DLD1 (cell line): Measurements from ENCODE around the gene SRM.
"Not testable (repeated sequence)": the region's sequence is repeated elsewhere in the genome, so short reads cannot be mapped to it uniquely, and the experiment has no call there.

Experiments used
- in situ Hi-C: cut with HindIII; loops from 2 replicates; pipeline ENCODE4 v1.10.0; 2017; ENCODE audit warnings: low sequenced_read_pairs

SRM gene

DNA sequence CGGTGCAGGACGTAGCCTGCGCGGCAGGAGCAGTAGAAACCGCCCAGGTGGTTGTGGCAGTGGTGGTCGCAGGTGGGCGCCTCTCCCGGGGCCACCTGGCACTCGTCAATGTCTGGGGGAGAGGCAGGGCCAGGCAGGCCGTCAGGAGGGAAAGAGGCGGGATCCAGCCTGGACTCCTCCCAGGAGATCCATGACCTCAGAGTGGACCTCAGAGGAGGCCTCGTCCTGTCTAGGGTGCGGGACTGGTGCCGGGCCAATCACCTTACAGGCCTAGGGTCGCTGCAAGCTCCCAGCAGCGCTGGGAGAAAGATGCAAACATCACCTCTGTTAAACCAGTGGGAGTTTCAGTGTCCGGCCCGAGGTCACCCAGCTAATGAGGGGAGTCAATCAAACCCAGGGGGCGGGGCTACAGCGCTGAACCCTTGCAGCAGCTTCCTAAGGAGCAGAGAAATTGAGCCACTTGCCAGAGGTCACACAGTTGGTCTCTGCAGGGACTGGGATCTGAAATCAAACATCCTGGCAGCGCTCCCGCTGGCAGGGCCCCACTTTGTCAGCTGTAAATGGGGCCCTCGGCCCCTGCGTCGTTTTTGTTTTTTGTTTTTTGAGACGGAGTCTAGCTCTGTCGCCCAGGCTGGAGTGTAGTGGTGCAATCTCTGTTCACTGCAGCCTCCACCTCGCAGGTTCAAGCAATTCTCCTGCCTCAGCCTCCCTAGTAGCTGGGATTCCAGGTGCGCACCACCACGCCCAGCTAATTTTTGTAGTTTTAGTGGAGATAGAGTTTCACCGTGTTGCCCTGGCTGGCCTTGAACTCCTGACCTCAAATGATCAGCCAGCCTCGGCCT lies 14.2 kb downstream of the SRM start:
- in situ Hi-C loops, result no loop called here

- in situ Hi-C loops, result no loop called here
These were observed 14.9 kb downstream of the SRM start for GRCh38 chr1:11044849-11045427.

- in situ Hi-C loops, result no loop called here
These were observed 15.6 kb downstream of the SRM start for GRCh38 chr1:11044086-11044848.

GRCh38 chr1:11042995-11043874 lies 16.6 kb downstream of the SRM start:
- in situ Hi-C loops, result no loop called here

DNA sequence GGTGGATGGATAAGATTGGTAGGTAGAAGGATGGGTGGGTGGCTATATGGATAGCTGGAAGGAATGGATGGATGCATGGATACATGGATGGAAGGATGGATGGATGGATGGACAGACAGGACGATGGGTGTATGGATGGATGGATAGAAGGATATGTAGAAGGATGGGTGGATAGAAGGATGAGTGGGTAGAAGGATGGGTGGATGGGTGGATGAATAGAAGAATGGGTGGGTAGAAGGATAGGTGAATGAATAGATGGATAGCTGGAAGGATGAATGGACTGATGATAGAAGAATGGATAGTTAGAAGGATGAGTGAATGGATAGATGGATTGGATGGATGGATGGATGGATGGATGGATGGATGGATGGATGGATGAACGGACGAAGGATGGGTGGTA lies 17.8 kb downstream of the SRM start:
- in situ Hi-C loops, result no loop called here

- in situ Hi-C loops, result no loop called here
These were observed 18.8 kb downstream of the SRM start for GRCh38 chr1:11041048-11041447.

GRCh38 chr1:11040105-11040429 lies 19.8 kb downstream of the SRM start:
- in situ Hi-C loops, result not testable (repeated sequence)

DNA sequence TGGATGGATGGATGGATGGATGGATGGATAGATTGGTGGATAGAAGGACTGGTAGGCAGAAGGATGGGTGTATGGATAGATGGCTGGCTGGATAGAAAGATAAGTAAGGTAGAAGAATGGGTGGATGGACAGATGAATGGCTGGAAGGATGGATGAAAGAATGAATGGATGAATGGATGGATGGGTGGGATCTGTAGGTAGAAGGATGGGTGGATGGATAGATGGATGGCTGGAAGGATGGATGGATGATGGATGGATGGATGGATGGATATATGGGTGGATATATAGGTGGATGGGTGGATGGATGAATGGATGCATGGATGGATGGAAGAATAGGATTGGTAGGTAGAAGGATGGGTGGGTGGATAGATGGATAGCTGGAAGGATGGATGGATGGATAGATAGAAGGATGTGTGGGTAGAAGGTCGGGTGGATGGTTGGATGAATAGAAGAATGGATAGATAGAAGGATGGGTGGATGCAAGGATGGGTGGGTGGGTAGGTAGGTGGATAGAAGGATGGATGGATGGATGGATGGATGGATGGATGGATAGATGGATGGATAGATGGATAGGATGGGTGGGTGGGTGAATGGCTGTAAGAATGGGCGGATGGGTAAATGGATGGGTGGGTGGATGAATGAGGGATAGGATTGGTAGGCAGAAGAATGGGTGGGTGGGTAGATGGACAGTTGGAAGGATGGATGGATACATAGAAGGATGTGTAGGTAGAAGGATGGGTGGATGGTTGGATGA lies 20.3 kb downstream of the SRM start:
- in situ Hi-C loops, result no loop called here

DNA sequence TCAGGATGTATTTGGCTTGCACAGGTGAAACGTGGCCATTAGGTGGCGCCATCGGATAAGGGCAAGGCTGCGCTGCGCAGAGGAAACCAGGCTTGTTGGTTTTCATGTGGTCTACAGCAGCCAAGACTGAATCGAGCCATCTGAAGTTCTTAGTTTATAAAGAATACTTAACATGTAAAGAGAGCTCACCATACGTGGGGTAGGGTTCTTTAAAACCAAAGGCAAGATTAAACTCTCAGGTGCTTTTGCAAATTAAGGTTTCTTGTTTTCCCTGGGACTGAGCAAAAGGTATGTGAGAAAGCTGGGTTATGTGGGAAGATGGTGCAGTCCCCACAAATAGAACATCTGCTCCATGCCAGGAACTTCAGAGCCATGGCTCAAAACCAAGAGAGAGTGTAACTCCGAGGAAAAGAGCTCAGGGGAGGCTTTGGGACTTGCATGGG lies 22.1 kb downstream of the SRM start:
- in situ Hi-C loops, result no loop called here

DNA sequence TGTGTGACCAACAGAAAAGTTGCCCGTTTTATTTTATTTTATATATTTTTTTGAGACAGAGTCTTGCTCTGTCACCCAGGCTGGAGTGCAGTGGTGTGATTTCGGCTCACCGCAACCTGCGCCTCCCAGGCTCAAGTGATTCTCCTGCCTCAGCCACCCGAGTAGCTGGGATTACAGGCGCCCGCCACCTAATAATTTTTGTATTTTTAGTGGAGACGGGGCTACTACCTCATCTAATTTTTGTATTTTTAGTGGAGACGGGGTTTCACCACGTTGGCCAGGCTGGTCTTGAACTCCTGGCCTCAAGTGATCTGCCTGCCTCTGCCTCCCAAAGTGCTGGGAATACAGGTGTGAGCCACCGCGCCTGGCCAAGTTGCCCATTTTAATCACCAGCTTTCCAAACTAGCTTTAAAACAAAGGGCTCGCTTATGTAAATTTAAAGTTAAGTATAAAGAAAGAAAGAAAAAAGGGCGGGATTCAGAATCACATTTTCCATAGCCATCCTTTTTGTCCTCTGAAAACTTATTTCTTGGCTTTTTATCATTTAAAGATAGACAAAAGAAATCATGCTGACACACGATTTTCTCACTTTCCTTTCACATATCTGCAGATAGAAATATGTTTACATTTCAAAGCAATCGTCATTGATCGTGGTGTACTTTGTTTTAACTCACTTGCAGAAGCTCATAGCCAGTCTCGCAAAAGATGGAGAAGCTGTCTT lies 22.6 kb downstream of the SRM start:
- in situ Hi-C loops, result not testable (repeated sequence)

- in situ Hi-C loops, result no loop called here
These were observed 28.1 kb downstream of the SRM start for GRCh38 chr1:11031624-11032262.

- in situ Hi-C loops, result no loop called here
These were observed 29.0 kb downstream of the SRM start for GRCh38 chr1:11030865-11031264.

- in situ Hi-C loops, result no loop called here
These were observed 31.8 kb downstream of the SRM start for GRCh38 chr1:11028018-11028417.

GRCh38 chr1:11027316-11027715 lies 32.5 kb downstream of the SRM start:
- in situ Hi-C loops, result no loop called here

GRCh38 chr1:11026903-11027302 lies 32.9 kb downstream of the SRM start:
- in situ Hi-C loops, result no loop called here

DNA sequence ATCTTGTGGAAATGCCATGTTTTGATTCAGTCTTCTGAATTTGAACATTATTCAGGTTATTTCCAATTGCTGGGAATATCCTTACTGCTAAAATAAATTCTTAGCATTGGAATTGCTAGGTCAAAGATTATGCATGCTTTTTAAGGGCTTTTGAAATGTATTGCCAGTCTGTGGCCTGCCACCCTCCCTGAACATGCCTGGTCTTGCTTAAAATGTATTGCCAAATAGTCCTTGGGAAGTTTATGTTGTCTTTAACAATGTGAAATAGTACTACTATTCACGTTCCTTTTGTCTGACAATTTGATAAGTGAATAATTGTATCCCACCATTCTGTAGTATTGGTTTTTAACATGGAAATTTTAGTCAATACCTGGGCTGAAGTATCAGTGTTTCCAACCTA lies 33.8 kb downstream of the SRM start:
- in situ Hi-C loops, result no loop called here

DNA sequence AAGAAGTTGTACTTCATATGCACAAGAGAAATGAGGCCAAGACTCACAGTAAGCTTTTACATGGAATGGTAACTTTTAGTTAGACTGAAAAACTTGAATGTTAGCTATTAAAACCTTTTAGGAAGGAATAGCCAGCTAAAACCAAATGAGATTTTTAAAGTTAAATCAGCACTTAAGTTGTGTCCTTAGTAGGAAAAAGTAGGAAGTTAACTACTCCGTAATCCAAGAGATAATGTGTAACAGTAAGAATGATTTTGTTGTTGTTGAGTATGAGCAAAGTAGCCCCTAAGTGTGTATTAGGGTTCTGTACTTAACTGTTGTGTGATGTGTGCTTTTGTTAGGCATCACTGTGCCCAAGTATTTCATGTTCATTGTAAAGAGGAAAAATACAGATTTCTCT lies 34.2 kb downstream of the SRM start:
- in situ Hi-C loops, result no loop called here

DNA sequence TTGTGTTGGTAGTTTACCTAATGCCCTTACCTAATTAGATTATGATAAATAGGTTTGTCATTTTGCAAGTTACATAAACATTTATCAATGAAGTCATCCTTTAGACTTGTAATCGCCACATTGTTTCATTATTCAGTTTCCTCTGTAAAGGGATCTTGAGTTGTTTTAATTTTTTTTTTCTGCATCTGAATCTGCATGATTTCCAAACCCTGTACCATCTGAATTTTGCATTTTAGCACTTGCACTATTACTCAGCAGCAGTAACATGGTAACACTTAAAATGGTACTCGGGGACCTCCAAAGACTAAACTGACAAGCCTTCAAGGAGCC lies 35.0 kb downstream of the SRM start:
- in situ Hi-C loops, result no loop called here

GRCh38 chr1:11024154-11024873 lies 35.5 kb downstream of the SRM start:
- in situ Hi-C loops, result no loop called here
